GM12872 (cell line): ENCODE data around the gene ATP9B.

ENCODE experiments used
- CTCF ChIP-seq: IDR thresholded peaks from 3 replicates; pipeline ENCODE4 v1.5.1; 2011; ENCODE audit warnings: low read depth, mild to moderate bottlenecking, low read length, moderate library complexity; ENCODE audit not compliant: insufficient read depth

The ATP9B gene

GRCh38 chr18:79173742-79174141, 104.5 kb downstream of the ATP9B start:
- TF ChIP-seq CTCF, result no peak

GRCh38 chr18:79178113-79178531, 108.9 kb downstream of the ATP9B start:
- TF ChIP-seq CTCF, result no peak

GRCh38 chr18:79182047-79182713, 113.0 kb downstream of the ATP9B start:
- no peak for TF ChIP-seq CTCF

- no peak for TF ChIP-seq CTCF
These were observed 116.5 kb downstream of the ATP9B start for GRCh38 chr18:79185648-79186047.

GRCh38 chr18:79186649-79187048, 117.5 kb downstream of the ATP9B start:
- no peak for TF ChIP-seq CTCF

- no peak for TF ChIP-seq CTCF
These were observed 118.5 kb downstream of the ATP9B start for GRCh38 chr18:79187532-79188277.

GRCh38 chr18:79191418-79191817, 122.2 kb downstream of the ATP9B start:
- TF ChIP-seq CTCF, result no peak
